ENCODE data around the gene SNF8. TPM values are rescaled to one million over a fixed set of nuclear protein-coding genes. Genes with fewer than 3 reads are reported as not detected.

Gene SNF8
- polyA plus RNA-seq, 3 donors: 91.6 to 162 (median 145) TPM

- no peaks in the 10 kb centered on the region for H3K27me3 ChIP-seq (ENCODE audit: control insufficient read depth in 2 of 2, insufficient read depth in 2 of 2, low read length in 2 of 2)
- H3K36me3 Mint-ChIP-seq: peaks cover 48 to 51% of the 10 kb centered on the region in 2 donors
- peak overlapping the region; percentile 89 for H3K4me2 ChIP-seq (replicated peaks; ENCODE audit: extremely low read depth, low read length, poor library complexity, severe bottlenecking)
- peaks cover 25 to 46% of the 10 kb centered on the region in 2 donors for H3K36me3 ChIP-seq (replicated peaks in 1 of 2; ENCODE audit: control insufficient read depth in 1 of 2, insufficient read depth in 2 of 2, low read length in 2 of 2)
- peaks cover 62% of the 10 kb centered on the region for H3K79me2 ChIP-seq (ENCODE audit: insufficient read depth, low read length)
- peak overlapping the region in 1 of 2 donors; percentile 9 for H3K27ac ChIP-seq (ENCODE audit: low read depth in 1 of 2, low read length in 2 of 2)
- H3K9ac ChIP-seq (ENCODE audit: insufficient read depth, low read length, poor library complexity, severe bottlenecking): no peak overlapping the region
- TF ChIP-seq CTCF (IDR thresholded peaks at IDR 0.05): no peak
- no peaks in the 10 kb centered on the region for H3K9me3 ChIP-seq (replicated peaks in 1 of 2; ENCODE audit: control insufficient read depth in 1 of 2, insufficient read depth in 1 of 2, low read length in 2 of 2)
- DNase-seq: no peak
- 83% methylated on average over 1 of the region's 4 CpGs for WGBS (ENCODE audit: insufficient coverage)
- H3K27me3 Mint-ChIP-seq (ENCODE audit: low read depth in 3 of 3): peaks cover 0 to 1% (median 0%) of the 10 kb centered on the region in 3 donors
- H3K4me3 Mint-ChIP-seq: peak overlapping the region; percentile 92 to 93
- peaks cover 45% of the 10 kb centered on the region for H3K4me1 Mint-ChIP-seq
- H2AFZ ChIP-seq (ENCODE audit: insufficient read depth, low read depth, low read length, poor library complexity, severe bottlenecking): no peak overlapping the region
- intact Hi-C loops (cut with micrococcal nuclease): loop anchor here in 1 of 2 donors (2.0 to 5.0 kb wide), 2 partner anchors 17 to 77 kb away; partner anchors contain the start of genes ATP5MC1 and CALCOCO2
- H3K4me3 ChIP-seq (replicated peaks in 1 of 3; ENCODE audit: low read depth in 2 of 3, low read length in 3 of 3): peak overlapping the region in 1 of 3 experiments; percentile 82
- H3K4me1 ChIP-seq (ENCODE audit: control insufficient read depth in 1 of 2, insufficient read depth in 2 of 2, low read length in 2 of 2): peaks cover 26 to 40% of the 10 kb centered on the region in 2 donors
- no peaks in the 10 kb centered on the region for H3K9me3 Mint-ChIP-seq
- H3K27ac Mint-ChIP-seq: peak overlapping the region; percentile 54 to 99 (median 76)
- peaks cover 42% of the 10 kb centered on the region for H4K20me1 ChIP-seq (ENCODE audit: insufficient read depth, low read length)
Observed at GRCh38 chr17:48909783-48910182, 34.9 kb downstream of the SNF8 start.

GRCh38 chr17:48908853-48909394, 35.7 kb downstream of the SNF8 start:
- H3K4me1 Mint-ChIP-seq: peaks cover 37% of the 10 kb centered on the region

More at GRCh38 chr17:48908853-48909394, 35.7 kb downstream of the SNF8 start:
- no peaks in the 10 kb centered on the region for H3K9me3 ChIP-seq (replicated peaks in 1 of 2; ENCODE audit: control insufficient read depth in 1 of 2, insufficient read depth in 1 of 2, low read length in 2 of 2)
- peaks cover 20 to 39% of the 10 kb centered on the region in 2 donors for H3K36me3 ChIP-seq (replicated peaks in 1 of 2; ENCODE audit: control insufficient read depth in 1 of 2, insufficient read depth in 2 of 2, low read length in 2 of 2)
- peak overlapping the region; percentile 89 for H3K4me2 ChIP-seq (replicated peaks; ENCODE audit: extremely low read depth, low read length, poor library complexity, severe bottlenecking)
- H3K79me2 ChIP-seq (ENCODE audit: insufficient read depth, low read length): peaks cover 54% of the 10 kb centered on the region
- H3K4me3 ChIP-seq (replicated peaks in 1 of 3; ENCODE audit: low read depth in 2 of 3, low read length in 3 of 3): peak overlapping the region; percentile 37 to 82 (median 68)
- peak overlapping the region; percentile 92 to 93 for H3K4me3 Mint-ChIP-seq
- H3K4me1 ChIP-seq (ENCODE audit: control insufficient read depth in 1 of 2, insufficient read depth in 2 of 2, low read length in 2 of 2): peaks cover 25 to 37% of the 10 kb centered on the region in 2 donors
- peak overlapping the region; percentile 93 to 98 for H3K27ac ChIP-seq (ENCODE audit: low read depth in 1 of 2, low read length in 2 of 2)
- H3K9ac ChIP-seq (ENCODE audit: insufficient read depth, low read length, poor library complexity, severe bottlenecking): peak overlapping the region; percentile 92
- peak overlapping the region; percentile 88 for H2AFZ ChIP-seq (ENCODE audit: insufficient read depth, low read depth, low read length, poor library complexity, severe bottlenecking)
- peaks cover 42% of the 10 kb centered on the region for H4K20me1 ChIP-seq (ENCODE audit: insufficient read depth, low read length)
- peak overlapping the region; percentile 80 to 99 (median 93) for H3K27ac Mint-ChIP-seq
- intact Hi-C loops (cut with micrococcal nuclease): loop anchor here in 1 of 2 donors (2.0 to 5.0 kb wide), 2 partner anchors 16 to 77 kb away; partner anchors contain the start of genes ATP5MC1 and CALCOCO2
- peak; percentile 30 to 48 (median 32) for DNase-seq
- H3K27me3 ChIP-seq (ENCODE audit: control insufficient read depth in 2 of 2, insufficient read depth in 2 of 2, low read length in 2 of 2): no peaks in the 10 kb centered on the region
- peaks cover 39 to 45% of the 10 kb centered on the region in 2 donors for H3K36me3 Mint-ChIP-seq
- H3K9me3 Mint-ChIP-seq: no peaks in the 10 kb centered on the region
- WGBS (ENCODE audit: insufficient coverage): 4% methylated on average over 24 of the region's 36 CpGs
- TF ChIP-seq CTCF (IDR thresholded peaks at IDR 0.05): no peak
- peaks cover 0 to 1% (median 0%) of the 10 kb centered on the region in 3 donors for H3K27me3 Mint-ChIP-seq (ENCODE audit: low read depth in 3 of 3)

Measured in CD14-positive monocyte (primary cell).